Fibroblast of lung (primary cell): ENCODE data around the gene RO60. TPM values are rescaled to one million over a fixed set of nuclear protein-coding genes. Genes with fewer than 3 reads are reported as not detected.

ENCODE experiments used
- DNase-seq, 2 donors: peaks; one replicate each; pipeline versions ENCODE4 v3.0.0 to v3.0.0-alpha.2; 2010; ENCODE audit warnings: low read depth in 2 of 2
- H2AFZ ChIP-seq: 2 replicates; pipeline ENCODE4 v1.5.1; 2012; ENCODE audit warnings: low read length, control low read depth, inconsistent platforms
- H3K27ac ChIP-seq: 2 replicates; pipeline ENCODE4 v1.5.1; 2011; ENCODE audit warnings: low read length, control low read depth; ENCODE audit not compliant: insufficient read depth
- H3K27me3 ChIP-seq: 2 replicates; pipeline ENCODE4 v1.5.1; 2011; ENCODE audit warnings: mild to moderate bottlenecking, low read length; ENCODE audit not compliant: control insufficient read depth, insufficient read depth
- H3K36me3 ChIP-seq: 2 replicates; pipeline ENCODE4 v1.5.1; 2011; ENCODE audit warnings: low read length; ENCODE audit not compliant: control insufficient read depth, insufficient read depth
- H3K4me1 ChIP-seq: 2 replicates; pipeline ENCODE4 v1.5.1; 2011; ENCODE audit warnings: low read length; ENCODE audit not compliant: control insufficient read depth, insufficient read depth; ENCODE audit errors: extremely low read depth
- H3K4me2 ChIP-seq: 2 replicates; pipeline ENCODE4 v1.5.1; 2011; ENCODE audit warnings: low read length, control low read depth; ENCODE audit not compliant: insufficient read depth; ENCODE audit errors: extremely low read depth
- H3K4me3 ChIP-seq, 4 experiments: fragments of 200-600 bp in 1 of 4; sonication (generic) in 1 of 4; replicated peaks in 1 of 4; 2 replicates each; pipeline ENCODE4 v1.5.1; 2011 to 2016; ENCODE audit warnings: low read length in 4 of 4, low read depth in 3 of 4, mild to moderate bottlenecking in 3 of 4, control low read depth in 2 of 4, inconsistent platforms in 1 of 4, mixed read lengths in 1 of 4; ENCODE audit not compliant: insufficient read depth in 1 of 4; ENCODE audit errors: control extremely low read depth in 1 of 4
- H3K79me2 ChIP-seq: 2 replicates; pipeline ENCODE4 v1.5.1; 2012; ENCODE audit warnings: mild to moderate bottlenecking, low read length, inconsistent platforms; ENCODE audit not compliant: control insufficient read depth, insufficient read depth
- H3K9ac ChIP-seq: 2 replicates; pipeline ENCODE4 v1.5.1; 2011; ENCODE audit warnings: mild to moderate bottlenecking, low read length, control low read depth; ENCODE audit not compliant: insufficient read depth
- H3K9me3 ChIP-seq: 2 replicates; pipeline ENCODE4 v1.5.1; 2012; ENCODE audit warnings: low read depth, low read length; ENCODE audit not compliant: control insufficient read depth, insufficient read depth
- H4K20me1 ChIP-seq: 2 replicates; pipeline ENCODE4 v1.5.1; 2011; ENCODE audit warnings: low read length; ENCODE audit not compliant: control insufficient read depth, insufficient read depth; ENCODE audit errors: extremely low read depth
- EZH2 ChIP-seq: IDR thresholded peaks from 2 replicates; pipeline ENCODE4 v1.5.1; 2012; ENCODE audit warnings: low read length, control low read depth, mild to moderate bottlenecking; ENCODE audit errors: missing control alignments
- polyA plus RNA-seq, 2 donors: library from polyadenylated mRNA; depleted of rRNA in 1 of 2; stranded (reverse) in 1 of 2; unstranded in 1 of 2; fragments of >200 nt; gene quantifications; 2 replicates each; pipeline ENCODE4 v1.2.1, GENCODE V29; 2011 to 2012; ENCODE audit warnings: missing spikeins in 1 of 2
- total RNA-seq: library from RNA; depleted of rRNA; stranded (reverse); fragments of >200 nt; gene quantifications from 2 replicates; pipeline ENCODE4 v1.2.1, GENCODE V29; 2014
- TF ChIP-seq, protein P1 (sequence below), 2 donors: IDR thresholded peaks in 1 of 2; conservative IDR thresholded peaks in 1 of 2; 1 replicate in 1 of 2; 2 replicates in 1 of 2; pipeline ENCODE4 v1.5.1; 2011 to 2012; ENCODE audit warnings: low read length in 2 of 2, control low read depth in 1 of 2, inconsistent platforms in 1 of 2, low read depth in 1 of 2, mild to moderate bottlenecking in 1 of 2

RO60 gene
- total and polyA plus RNA-seq, 2 donors (not counting 1 experiment from before 2014, with no cell fraction given) = 44.0 to 164 TPM

- Histone ChIP-seq H3K4me2 (no peak overlapping the region), H3K9me3 (no peaks in the 10 kb centered on the region), H2AFZ (no peak overlapping the region), H3K27ac (no peak overlapping the region), H3K36me3 (peaks cover 5% of the 10 kb centered on the region), H3K4me1 (no peaks in the 10 kb centered on the region), H3K9ac (no peak overlapping the region), H3K4me3 (no peak overlapping the region), H3K79me2 (peaks cover 5% of the 10 kb centered on the region), H4K20me1 (no peaks in the 10 kb centered on the region), H3K27me3 (no peaks in the 10 kb centered on the region)
- TF ChIP-seq EZH2 = no peak
- TF ChIP-seq, protein P1, sequence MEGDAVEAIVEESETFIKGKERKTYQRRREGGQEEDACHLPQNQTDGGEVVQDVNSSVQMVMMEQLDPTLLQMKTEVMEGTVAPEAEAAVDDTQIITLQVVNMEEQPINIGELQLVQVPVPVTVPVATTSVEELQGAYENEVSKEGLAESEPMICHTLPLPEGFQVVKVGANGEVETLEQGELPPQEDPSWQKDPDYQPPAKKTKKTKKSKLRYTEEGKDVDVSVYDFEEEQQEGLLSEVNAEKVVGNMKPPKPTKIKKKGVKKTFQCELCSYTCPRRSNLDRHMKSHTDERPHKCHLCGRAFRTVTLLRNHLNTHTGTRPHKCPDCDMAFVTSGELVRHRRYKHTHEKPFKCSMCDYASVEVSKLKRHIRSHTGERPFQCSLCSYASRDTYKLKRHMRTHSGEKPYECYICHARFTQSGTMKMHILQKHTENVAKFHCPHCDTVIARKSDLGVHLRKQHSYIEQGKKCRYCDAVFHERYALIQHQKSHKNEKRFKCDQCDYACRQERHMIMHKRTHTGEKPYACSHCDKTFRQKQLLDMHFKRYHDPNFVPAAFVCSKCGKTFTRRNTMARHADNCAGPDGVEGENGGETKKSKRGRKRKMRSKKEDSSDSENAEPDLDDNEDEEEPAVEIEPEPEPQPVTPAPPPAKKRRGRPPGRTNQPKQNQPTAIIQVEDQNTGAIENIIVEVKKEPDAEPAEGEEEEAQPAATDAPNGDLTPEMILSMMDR (conservative IDR thresholded peaks at IDR 0.05 in 1 of 2, IDR thresholded peaks at IDR 0.05 in 1 of 2; ENCODE audit: low read depth in 1 of 2, low read length in 2 of 2) = no peak
- peak in 1 of 2 donors; percentile 13 for DNase-seq
These were observed 19.8 kb downstream of the RO60 start for GRCh38 chr1:193079187-193079586.

DNA sequence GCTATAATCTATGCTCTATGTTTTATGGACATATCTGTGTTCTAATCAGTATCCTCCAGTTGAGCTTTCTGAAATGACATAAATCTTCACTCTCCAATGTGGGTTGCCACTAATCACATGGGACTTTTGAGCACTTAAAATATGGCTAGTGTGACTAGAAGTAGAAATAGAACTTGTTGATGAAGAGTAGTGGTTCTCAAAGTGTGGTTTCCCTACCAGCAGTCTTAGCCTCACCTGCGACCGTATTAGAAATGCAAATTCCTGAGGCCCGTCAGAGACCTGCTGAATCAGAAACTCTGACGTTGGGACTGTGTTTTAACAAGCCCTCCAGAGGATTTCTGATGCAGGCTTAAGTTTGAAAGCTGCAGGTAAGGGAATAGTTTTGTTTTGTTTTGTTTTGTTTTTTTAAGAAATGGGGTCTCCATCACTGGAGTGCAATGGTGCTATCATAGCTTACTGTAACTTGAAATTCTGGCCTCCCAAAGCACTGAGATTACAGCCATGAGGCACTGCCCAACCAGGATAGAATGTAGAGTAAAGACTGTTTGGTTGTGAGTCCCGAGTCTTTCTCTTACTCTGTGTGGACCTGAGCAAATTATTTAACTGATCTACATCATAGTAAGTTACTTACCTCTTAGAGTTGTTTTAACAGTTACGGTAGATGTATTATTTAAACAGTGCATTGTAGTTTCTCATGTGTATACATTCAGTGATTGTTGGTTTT lies 24.1 kb downstream of the RO60 start:
- Histone ChIP-seq H3K4me2 (no peak overlapping the region), H3K4me3 (no peak overlapping the region), H3K27ac (no peak overlapping the region), H4K20me1 (no peaks in the 10 kb centered on the region), H3K27me3 (no peaks in the 10 kb centered on the region), H3K9me3 (no peaks in the 10 kb centered on the region), H3K9ac (no peak overlapping the region), H3K4me1 (no peaks in the 10 kb centered on the region), H3K36me3 (peaks cover 3% of the 10 kb centered on the region), H3K79me2 (no peaks in the 10 kb centered on the region), H2AFZ (no peak overlapping the region)
- TF ChIP-seq EZH2 = no peak
- TF ChIP-seq, protein P1 (conservative IDR thresholded peaks at IDR 0.05 in 1 of 2, IDR thresholded peaks at IDR 0.05 in 1 of 2; ENCODE audit: low read depth in 1 of 2, low read length in 2 of 2) = no peak
- DNase-seq = no peak

DNA sequence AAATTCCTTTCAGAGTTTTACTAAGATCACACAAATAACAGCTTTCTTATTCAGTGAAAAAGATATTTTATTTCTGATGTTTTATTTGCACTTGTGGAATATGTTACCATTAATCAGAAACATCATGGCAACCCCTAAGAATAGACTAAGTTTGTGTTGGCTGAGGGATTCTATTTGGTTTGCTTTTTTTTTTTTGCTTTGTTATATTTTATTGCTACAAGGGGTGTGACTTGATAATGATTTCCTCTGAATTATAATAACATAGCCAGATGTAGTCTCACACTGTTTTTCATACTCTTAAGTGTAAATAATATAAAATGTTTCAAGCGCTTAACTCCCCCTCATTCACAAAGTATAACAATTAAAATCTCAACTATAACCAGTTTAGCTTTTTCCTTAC lies 25.9 kb downstream of the RO60 start:
- Histone ChIP-seq H3K9ac (no peak overlapping the region), H3K4me3 (no peak overlapping the region), H3K4me1 (no peaks in the 10 kb centered on the region), H3K27ac (no peak overlapping the region), H2AFZ (no peak overlapping the region), H4K20me1 (no peaks in the 10 kb centered on the region), H3K27me3 (no peaks in the 10 kb centered on the region), H3K9me3 (no peaks in the 10 kb centered on the region), H3K36me3 (peaks cover 3% of the 10 kb centered on the region), H3K4me2 (no peak overlapping the region), H3K79me2 (no peaks in the 10 kb centered on the region)
- TF ChIP-seq, protein P1 (conservative IDR thresholded peaks at IDR 0.05 in 1 of 2, IDR thresholded peaks at IDR 0.05 in 1 of 2; ENCODE audit: low read depth in 1 of 2, low read length in 2 of 2) = no peak
- TF ChIP-seq EZH2 = no peak
- DNase-seq = no peak
